GM23338 (cell line): ENCODE measurements around the gene DLGAP3. TPM values are rescaled to one million over a fixed set of nuclear protein-coding genes. Genes with fewer than 3 reads are reported as not detected.

ENCODE experiments used
- ATAC-seq: fragments of 200-7000 bp; cut with Tn5 transposase; 3 replicates; pipeline ENCODE4 v1.9.1; 2020
- DNase-seq: peaks from one replicate; pipeline ENCODE4 v3.0.0-alpha.2; 2015; ENCODE audit warnings: low spot score
- H2AFZ ChIP-seq: fragments of 200-600 bp; sonication (generic); 2 replicates; pipeline ENCODE4 v1.8.0; 2016; ENCODE audit warnings: antibody characterized with exemption, mild to moderate bottlenecking, moderate library complexity
- H3F3A ChIP-seq: fragments of 200-600 bp; sonication (generic); replicated peaks from 2 replicates; pipeline ENCODE4 v1.8.0; 2017; ENCODE audit warnings: antibody characterized with exemption, mixed run types, low read depth
- H3K27ac ChIP-seq: fragments of 200-600 bp; sonication (generic); 2 replicates; pipeline ENCODE4 v1.6.1; 2016; ENCODE audit warnings: low read depth
- H3K27me3 ChIP-seq: fragments of 200-600 bp; sonication (generic); 2 replicates; pipeline ENCODE4 v1.8.0; 2016; ENCODE audit warnings: mild to moderate bottlenecking, mixed run types, moderate library complexity; ENCODE audit not compliant: insufficient read depth
- H3K36me3 ChIP-seq: fragments of 200-600 bp; sonication (generic); 2 replicates; pipeline ENCODE4 v1.8.0; 2016; ENCODE audit warnings: mild to moderate bottlenecking; ENCODE audit not compliant: insufficient read depth
- H3K4me1 ChIP-seq: fragments of 200-600 bp; sonication (generic); 2 replicates; pipeline ENCODE4 v1.8.0; 2016; ENCODE audit warnings: mild to moderate bottlenecking, moderate library complexity; ENCODE audit not compliant: insufficient read depth
- H3K4me2 ChIP-seq: fragments of 200-600 bp; sonication (generic); 2 replicates; pipeline ENCODE4 v1.7.1; 2017; ENCODE audit warnings: mixed run types
- H3K4me3 ChIP-seq: fragments of 200-600 bp; sonication (generic); 2 replicates; pipeline ENCODE4 v1.6.1; 2016; ENCODE audit warnings: mixed run types
- H3K79me2 ChIP-seq: fragments of 200-600 bp; sonication (generic); replicated peaks from 2 replicates; pipeline ENCODE4 v1.8.0; 2017; ENCODE audit warnings: mild to moderate bottlenecking; ENCODE audit not compliant: insufficient read depth
- H3K9me2 ChIP-seq: fragments of 200-600 bp; sonication (generic); 2 replicates; pipeline ENCODE4 v1.8.0; 2017; ENCODE audit not compliant: insufficient read depth
- H4K20me1 ChIP-seq: fragments of 200-600 bp; sonication (generic); replicated peaks from 2 replicates; pipeline ENCODE4 v1.8.0; 2017; ENCODE audit warnings: mild to moderate bottlenecking; ENCODE audit not compliant: insufficient read depth
- H3K27ac Mint-ChIP-seq: 2 replicates; pipeline ENCODE4 v1.8.0; 2020; ENCODE audit warnings: inconsistent platforms, mild to moderate bottlenecking, moderate library complexity, mixed read lengths
- H3K27me3 Mint-ChIP-seq: 3 replicates; pipeline ENCODE4 v1.8.0; 2022; ENCODE audit warnings: low read depth, mild to moderate bottlenecking, moderate library complexity, mixed read lengths, inconsistent platforms; ENCODE audit not compliant: insufficient read depth, poor library complexity
- H3K36me3 Mint-ChIP-seq: 3 replicates; pipeline ENCODE4 v1.8.0; 2021; ENCODE audit warnings: low read depth, mild to moderate bottlenecking, inconsistent platforms, moderate library complexity, mixed read lengths
- H3K4me1 Mint-ChIP-seq: 3 replicates; pipeline ENCODE4 v1.8.0; 2020; ENCODE audit warnings: mild to moderate bottlenecking, inconsistent platforms, mixed read lengths
- H3K4me3 Mint-ChIP-seq: 3 replicates; pipeline ENCODE4 v1.8.0; 2021; ENCODE audit warnings: moderate library complexity, mild to moderate bottlenecking, inconsistent platforms, mixed read lengths
- H3K9me3 Mint-ChIP-seq: 3 replicates; pipeline ENCODE4 v1.8.0; 2020; ENCODE audit warnings: moderate library complexity, mild to moderate bottlenecking, inconsistent platforms, mixed read lengths
- CREB1 ChIP-seq: fragments of 250-450 bp; sonication (Bioruptor Pico); IDR thresholded peaks from 2 replicates; pipeline ENCODE4 v1.5.0; 2020; ENCODE audit warnings: low read depth, mild to moderate bottlenecking, moderate library complexity
- EZH2 ChIP-seq: fragments of 200-600 bp; sonication (generic); IDR thresholded peaks from one replicate; pipeline ENCODE4 v1.8.0; 2017; ENCODE audit warnings: antibody characterized with exemption, mild to moderate bottlenecking, low read depth; ENCODE audit not compliant: unreplicated experiment
- EZH2phosphoT487 ChIP-seq: fragments of 200-600 bp; sonication (generic); IDR thresholded peaks from one replicate; pipeline ENCODE4 v1.8.1; 2018; ENCODE audit warnings: antibody characterized with exemption; ENCODE audit not compliant: unreplicated experiment
- JUNB ChIP-seq: IDR thresholded peaks from one replicate; pipeline ENCODE4 v1.6.1; 2016; ENCODE audit warnings: antibody characterized with exemption; ENCODE audit not compliant: unreplicated experiment
- NANOG ChIP-seq: IDR thresholded peaks from 2 replicates; pipeline ENCODE4 v1.6.1; 2016; ENCODE audit warnings: antibody characterized with exemption, borderline replicate concordance
- POLR2AphosphoS5 ChIP-seq: IDR thresholded peaks from 2 replicates; pipeline ENCODE4 v1.6.1; 2016; ENCODE audit warnings: antibody characterized with exemption, low read depth
- STAT1 ChIP-seq: IDR thresholded peaks from one replicate; pipeline ENCODE4 v1.6.1; 2016; ENCODE audit warnings: antibody characterized with exemption; ENCODE audit not compliant: unreplicated experiment
- ZNF114 ChIP-seq: fragments of 250-450 bp; sonication (Bioruptor Pico); IDR thresholded peaks from 2 replicates; pipeline ENCODE4 v1.5.0; 2020; ENCODE audit warnings: mild to moderate bottlenecking, moderate library complexity
- ZNF331 ChIP-seq: fragments of 250-450 bp; sonication (Bioruptor Pico); IDR thresholded peaks from 2 replicates; pipeline ENCODE4 v1.5.0; 2020; ENCODE audit warnings: low read depth, mild to moderate bottlenecking, moderate library complexity
- polyA plus RNA-seq: library from polyadenylated mRNA; unstranded; fragments of >200 nt; fragmentation: Nextera tagmentation; extraction: Ambion mirVana; gene quantifications from 2 replicates; pipeline ENCODE4 v1.2.1, GENCODE V29; 2016
- total RNA-seq: library from RNA; depleted of rRNA; stranded (reverse); fragments of >200 nt; shearing (Covaris generic); gene quantifications from 2 replicates; pipeline ENCODE4 v1.2.3, GENCODE V29; 2014
- TF ChIP-seq, protein P1 (sequence below): fragments of 250-450 bp; sonication (Bioruptor Pico); IDR thresholded peaks from 2 replicates; pipeline ENCODE4 v1.5.0; 2020; ENCODE audit warnings: mild to moderate bottlenecking, moderate library complexity
- TF ChIP-seq, protein P2 (sequence below): IDR thresholded peaks from one replicate; pipeline ENCODE4 v1.6.1; 2018; ENCODE audit warnings: antibody characterized with exemption; ENCODE audit not compliant: unreplicated experiment
- TF ChIP-seq, protein P3 (sequence below), 2 experiments: fragments of 200-600 bp in 1 of 2; sonication (generic) in 1 of 2; conservative IDR thresholded peaks; 2 replicates each; pipeline versions ENCODE4 v1.5.1 to v1.6.1; 2016 to 2017; ENCODE audit warnings: antibody characterized with exemption in 2 of 2, low read depth in 2 of 2, mild to moderate bottlenecking in 2 of 2, moderate library complexity in 1 of 2
- TF ChIP-seq, protein P4 (sequence below): IDR thresholded peaks from 2 replicates; pipeline ENCODE4 v1.6.1; 2016; ENCODE audit warnings: antibody characterized with exemption

DLGAP3 gene
- total and polyA plus RNA-seq, 2 experiments from 2014 or later: 7.1 to 13.7 TPM

DNA sequence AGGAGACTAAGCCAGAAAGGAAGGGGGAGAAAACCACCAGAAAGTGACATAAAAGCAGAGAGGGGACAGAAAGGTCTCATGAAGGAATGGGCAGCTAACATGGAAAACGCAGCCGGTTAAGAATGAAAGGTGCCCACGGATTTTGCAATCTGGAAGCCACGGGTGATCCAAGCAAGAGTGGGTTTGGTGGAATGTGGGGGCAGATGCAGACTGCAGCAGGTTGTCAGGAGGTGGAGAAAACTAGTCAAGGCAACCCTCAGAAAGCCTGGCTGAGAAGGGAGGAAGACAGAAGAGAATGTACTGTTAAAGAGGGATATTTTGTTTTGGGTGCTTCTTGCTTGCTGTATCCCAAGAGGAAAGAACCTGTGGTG, 57.3 kb downstream of the DLGAP3 start:
- Mint-ChIP-seq H3K4me3 (no peak overlapping the region), H3K4me1 (peaks cover 6% of the 10 kb centered on the region; the same call in 2 of the 3 replicates), H3K9me3 (no peaks in the 10 kb centered on the region), H3K27me3 (peaks cover 10% of the 10 kb centered on the region), H3K27ac (no peak overlapping the region), H3K36me3 (no peaks in the 10 kb centered on the region; the same call in 2 of the 3 replicates)
- Histone ChIP-seq H3K4me2 (no peak overlapping the region), H3K79me2 (0 out of 2 replicates have a peak, but pooled peaks cover 3% of the 10 kb centered on the region), H3K4me1 (no peaks in the 10 kb centered on the region), H4K20me1 (peaks cover 4% of the 10 kb centered on the region; the same call in 1 of the 2 replicates), H3K36me3 (no peaks in the 10 kb centered on the region), H2AFZ (no peak overlapping the region), H3K27me3 (no peaks in the 10 kb centered on the region), H3K27ac (no peak overlapping the region), H3K9me2 (no peaks in the 10 kb centered on the region), H3K4me3 (no peak overlapping the region), H3F3A (no peaks in the 10 kb centered on the region)
- no peak for TF ChIP-seq ZNF331
- no peak for TF ChIP-seq STAT1
- TF ChIP-seq, protein P1, sequence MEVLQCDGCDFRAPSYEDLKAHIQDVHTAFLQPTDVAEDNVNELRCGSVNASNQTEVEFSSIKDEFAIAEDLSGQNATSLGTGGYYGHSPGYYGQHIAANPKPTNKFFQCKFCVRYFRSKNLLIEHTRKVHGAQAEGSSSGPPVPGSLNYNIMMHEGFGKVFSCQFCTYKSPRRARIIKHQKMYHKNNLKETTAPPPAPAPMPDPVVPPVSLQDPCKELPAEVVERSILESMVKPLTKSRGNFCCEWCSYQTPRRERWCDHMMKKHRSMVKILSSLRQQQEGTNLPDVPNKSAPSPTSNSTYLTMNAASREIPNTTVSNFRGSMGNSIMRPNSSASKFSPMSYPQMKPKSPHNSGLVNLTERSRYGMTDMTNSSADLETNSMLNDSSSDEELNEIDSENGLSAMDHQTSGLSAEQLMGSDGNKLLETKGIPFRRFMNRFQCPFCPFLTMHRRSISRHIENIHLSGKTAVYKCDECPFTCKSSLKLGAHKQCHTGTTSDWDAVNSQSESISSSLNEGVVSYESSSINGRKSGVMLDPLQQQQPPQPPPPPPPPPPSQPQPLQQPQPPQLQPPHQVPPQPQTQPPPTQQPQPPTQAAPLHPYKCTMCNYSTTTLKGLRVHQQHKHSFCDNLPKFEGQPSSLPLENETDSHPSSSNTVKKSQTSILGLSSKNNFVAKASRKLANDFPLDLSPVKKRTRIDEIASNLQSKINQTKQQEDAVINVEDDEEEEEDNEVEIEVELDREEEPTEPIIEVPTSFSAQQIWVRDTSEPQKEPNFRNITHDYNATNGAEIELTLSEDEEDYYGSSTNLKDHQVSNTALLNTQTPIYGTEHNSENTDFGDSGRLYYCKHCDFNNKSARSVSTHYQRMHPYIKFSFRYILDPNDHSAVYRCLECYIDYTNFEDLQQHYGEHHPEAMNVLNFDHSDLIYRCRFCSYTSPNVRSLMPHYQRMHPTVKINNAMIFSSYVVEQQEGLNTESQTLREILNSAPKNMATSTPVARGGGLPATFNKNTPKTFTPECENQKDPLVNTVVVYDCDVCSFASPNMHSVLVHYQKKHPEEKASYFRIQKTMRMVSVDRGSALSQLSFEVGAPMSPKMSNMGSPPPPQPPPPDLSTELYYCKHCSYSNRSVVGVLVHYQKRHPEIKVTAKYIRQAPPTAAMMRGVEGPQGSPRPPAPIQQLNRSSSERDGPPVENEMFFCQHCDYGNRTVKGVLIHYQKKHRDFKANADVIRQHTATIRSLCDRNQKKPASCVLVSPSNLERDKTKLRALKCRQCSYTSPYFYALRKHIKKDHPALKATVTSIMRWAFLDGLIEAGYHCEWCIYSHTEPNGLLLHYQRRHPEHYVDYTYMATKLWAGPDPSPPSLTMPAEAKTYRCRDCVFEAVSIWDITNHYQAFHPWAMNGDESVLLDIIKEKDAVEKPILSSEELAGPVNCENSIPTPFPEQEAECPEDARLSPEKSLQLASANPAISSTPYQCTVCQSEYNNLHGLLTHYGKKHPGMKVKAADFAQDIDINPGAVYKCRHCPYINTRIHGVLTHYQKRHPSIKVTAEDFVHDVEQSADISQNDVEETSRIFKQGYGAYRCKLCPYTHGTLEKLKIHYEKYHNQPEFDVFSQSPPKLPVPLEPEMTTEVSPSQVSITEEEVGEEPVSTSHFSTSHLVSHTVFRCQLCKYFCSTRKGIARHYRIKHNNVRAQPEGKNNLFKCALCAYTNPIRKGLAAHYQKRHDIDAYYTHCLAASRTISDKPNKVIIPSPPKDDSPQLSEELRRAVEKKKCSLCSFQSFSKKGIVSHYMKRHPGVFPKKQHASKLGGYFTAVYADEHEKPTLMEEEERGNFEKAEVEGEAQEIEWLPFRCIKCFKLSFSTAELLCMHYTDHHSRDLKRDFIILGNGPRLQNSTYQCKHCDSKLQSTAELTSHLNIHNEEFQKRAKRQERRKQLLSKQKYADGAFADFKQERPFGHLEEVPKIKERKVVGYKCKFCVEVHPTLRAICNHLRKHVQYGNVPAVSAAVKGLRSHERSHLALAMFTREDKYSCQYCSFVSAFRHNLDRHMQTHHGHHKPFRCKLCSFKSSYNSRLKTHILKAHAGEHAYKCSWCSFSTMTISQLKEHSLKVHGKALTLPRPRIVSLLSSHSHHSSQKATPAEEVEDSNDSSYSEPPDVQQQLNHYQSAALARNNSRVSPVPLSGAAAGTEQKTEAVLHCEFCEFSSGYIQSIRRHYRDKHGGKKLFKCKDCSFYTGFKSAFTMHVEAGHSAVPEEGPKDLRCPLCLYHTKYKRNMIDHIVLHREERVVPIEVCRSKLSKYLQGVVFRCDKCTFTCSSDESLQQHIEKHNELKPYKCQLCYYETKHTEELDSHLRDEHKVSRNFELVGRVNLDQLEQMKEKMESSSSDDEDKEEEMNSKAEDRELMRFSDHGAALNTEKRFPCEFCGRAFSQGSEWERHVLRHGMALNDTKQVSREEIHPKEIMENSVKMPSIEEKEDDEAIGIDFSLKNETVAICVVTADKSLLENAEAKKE: no peak
- no peak for TF ChIP-seq POLR2AphosphoS5
- TF ChIP-seq CREB1: no peak
- no peak for TF ChIP-seq EZH2phosphoT487
- TF ChIP-seq ZNF114: no peak
- TF ChIP-seq, protein P2, sequence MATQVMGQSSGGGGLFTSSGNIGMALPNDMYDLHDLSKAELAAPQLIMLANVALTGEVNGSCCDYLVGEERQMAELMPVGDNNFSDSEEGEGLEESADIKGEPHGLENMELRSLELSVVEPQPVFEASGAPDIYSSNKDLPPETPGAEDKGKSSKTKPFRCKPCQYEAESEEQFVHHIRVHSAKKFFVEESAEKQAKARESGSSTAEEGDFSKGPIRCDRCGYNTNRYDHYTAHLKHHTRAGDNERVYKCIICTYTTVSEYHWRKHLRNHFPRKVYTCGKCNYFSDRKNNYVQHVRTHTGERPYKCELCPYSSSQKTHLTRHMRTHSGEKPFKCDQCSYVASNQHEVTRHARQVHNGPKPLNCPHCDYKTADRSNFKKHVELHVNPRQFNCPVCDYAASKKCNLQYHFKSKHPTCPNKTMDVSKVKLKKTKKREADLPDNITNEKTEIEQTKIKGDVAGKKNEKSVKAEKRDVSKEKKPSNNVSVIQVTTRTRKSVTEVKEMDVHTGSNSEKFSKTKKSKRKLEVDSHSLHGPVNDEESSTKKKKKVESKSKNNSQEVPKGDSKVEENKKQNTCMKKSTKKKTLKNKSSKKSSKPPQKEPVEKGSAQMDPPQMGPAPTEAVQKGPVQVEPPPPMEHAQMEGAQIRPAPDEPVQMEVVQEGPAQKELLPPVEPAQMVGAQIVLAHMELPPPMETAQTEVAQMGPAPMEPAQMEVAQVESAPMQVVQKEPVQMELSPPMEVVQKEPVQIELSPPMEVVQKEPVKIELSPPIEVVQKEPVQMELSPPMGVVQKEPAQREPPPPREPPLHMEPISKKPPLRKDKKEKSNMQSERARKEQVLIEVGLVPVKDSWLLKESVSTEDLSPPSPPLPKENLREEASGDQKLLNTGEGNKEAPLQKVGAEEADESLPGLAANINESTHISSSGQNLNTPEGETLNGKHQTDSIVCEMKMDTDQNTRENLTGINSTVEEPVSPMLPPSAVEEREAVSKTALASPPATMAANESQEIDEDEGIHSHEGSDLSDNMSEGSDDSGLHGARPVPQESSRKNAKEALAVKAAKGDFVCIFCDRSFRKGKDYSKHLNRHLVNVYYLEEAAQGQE: no peak
- TF ChIP-seq NANOG: no peak
- TF ChIP-seq, protein P3, sequence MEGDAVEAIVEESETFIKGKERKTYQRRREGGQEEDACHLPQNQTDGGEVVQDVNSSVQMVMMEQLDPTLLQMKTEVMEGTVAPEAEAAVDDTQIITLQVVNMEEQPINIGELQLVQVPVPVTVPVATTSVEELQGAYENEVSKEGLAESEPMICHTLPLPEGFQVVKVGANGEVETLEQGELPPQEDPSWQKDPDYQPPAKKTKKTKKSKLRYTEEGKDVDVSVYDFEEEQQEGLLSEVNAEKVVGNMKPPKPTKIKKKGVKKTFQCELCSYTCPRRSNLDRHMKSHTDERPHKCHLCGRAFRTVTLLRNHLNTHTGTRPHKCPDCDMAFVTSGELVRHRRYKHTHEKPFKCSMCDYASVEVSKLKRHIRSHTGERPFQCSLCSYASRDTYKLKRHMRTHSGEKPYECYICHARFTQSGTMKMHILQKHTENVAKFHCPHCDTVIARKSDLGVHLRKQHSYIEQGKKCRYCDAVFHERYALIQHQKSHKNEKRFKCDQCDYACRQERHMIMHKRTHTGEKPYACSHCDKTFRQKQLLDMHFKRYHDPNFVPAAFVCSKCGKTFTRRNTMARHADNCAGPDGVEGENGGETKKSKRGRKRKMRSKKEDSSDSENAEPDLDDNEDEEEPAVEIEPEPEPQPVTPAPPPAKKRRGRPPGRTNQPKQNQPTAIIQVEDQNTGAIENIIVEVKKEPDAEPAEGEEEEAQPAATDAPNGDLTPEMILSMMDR (conservative IDR thresholded peaks at IDR 0.05; ENCODE audit: low read depth in 2 of 2): no peak
- no peak for TF ChIP-seq JUNB
- no peak for TF ChIP-seq EZH2
- TF ChIP-seq, protein P4, sequence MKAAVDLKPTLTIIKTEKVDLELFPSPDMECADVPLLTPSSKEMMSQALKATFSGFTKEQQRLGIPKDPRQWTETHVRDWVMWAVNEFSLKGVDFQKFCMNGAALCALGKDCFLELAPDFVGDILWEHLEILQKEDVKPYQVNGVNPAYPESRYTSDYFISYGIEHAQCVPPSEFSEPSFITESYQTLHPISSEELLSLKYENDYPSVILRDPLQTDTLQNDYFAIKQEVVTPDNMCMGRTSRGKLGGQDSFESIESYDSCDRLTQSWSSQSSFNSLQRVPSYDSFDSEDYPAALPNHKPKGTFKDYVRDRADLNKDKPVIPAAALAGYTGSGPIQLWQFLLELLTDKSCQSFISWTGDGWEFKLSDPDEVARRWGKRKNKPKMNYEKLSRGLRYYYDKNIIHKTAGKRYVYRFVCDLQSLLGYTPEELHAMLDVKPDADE: no peak
- ATAC-seq (no peak), DNase-seq (no peak)
